C4-2B (cell line): ENCODE measurements around the gene SLC37A3.
A peak's percentile ranks its signal among the peaks of the same experiment; 100 is the strongest.

Experiments
- H3K27ac ChIP-seq: fragments of 450-650 bp; 2 replicates; pipeline ENCODE4 v1.5.1; 2017
- CTCF ChIP-seq: fragments of 450-650 bp; conservative IDR thresholded peaks from 2 replicates; pipeline ENCODE4 v1.5.1; 2017; ENCODE audit warnings: mild to moderate bottlenecking
- ZFX ChIP-seq: fragments of 450-650 bp; IDR thresholded peaks from 2 replicates; pipeline ENCODE4 v1.6.1; 2017

The SLC37A3 gene

GRCh38 chr7:140304191-140304799 lies 94.0 kb downstream of the SLC37A3 start:
- no peak for TF ChIP-seq ZFX
- peak; percentile 37 for TF ChIP-seq CTCF
- no peak overlapping the region for H3K27ac ChIP-seq

GRCh38 chr7:140300243-140301136 lies 97.8 kb downstream of the SLC37A3 start:
- no peak for TF ChIP-seq ZFX
- TF ChIP-seq CTCF = no peak
- H3K27ac ChIP-seq = no peak overlapping the region

GRCh38 chr7:140298213-140298612 lies 100.1 kb downstream of the SLC37A3 start:
- H3K27ac ChIP-seq = no peak overlapping the region
- TF ChIP-seq CTCF (no peak), ZFX (no peak)

GRCh38 chr7:140297192-140297591 lies 101.1 kb downstream of the SLC37A3 start:
- no peak for TF ChIP-seq CTCF
- no peak for TF ChIP-seq ZFX
- H3K27ac ChIP-seq = no peak overlapping the region

GRCh38 chr7:140295224-140295738 lies 103.0 kb downstream of the SLC37A3 start:
- no peak for TF ChIP-seq ZFX
- TF ChIP-seq CTCF = no peak
- no peak overlapping the region for H3K27ac ChIP-seq

GRCh38 chr7:140294454-140294853 lies 103.9 kb downstream of the SLC37A3 start:
- TF ChIP-seq CTCF (no peak), ZFX (no peak)
- H3K27ac ChIP-seq = no peak overlapping the region

GRCh38 chr7:140292438-140292837 lies 105.9 kb downstream of the SLC37A3 start:
- no peak for TF ChIP-seq ZFX
- no peak for TF ChIP-seq CTCF
- no peak overlapping the region for H3K27ac ChIP-seq
